HFFc6 (cell line): ENCODE results near the gene SFPQ. TPM values are rescaled to one million over a fixed set of nuclear protein-coding genes. Genes with fewer than 3 reads are reported as not detected.

Experiments used
- DNase-seq: peaks from one replicate; pipeline ENCODE4 v3.0.0-alpha.2; 2018
- H3K27ac Mint-ChIP-seq: 2 replicates; pipeline ENCODE4 v1.8.0; 2020; ENCODE audit warnings: mild to moderate bottlenecking, mixed read lengths
- H3K27me3 Mint-ChIP-seq: 2 replicates; pipeline ENCODE4 v1.8.0; 2021; ENCODE audit warnings: mild to moderate bottlenecking, moderate library complexity, mixed read lengths; ENCODE audit not compliant: insufficient read depth
- H3K36me3 Mint-ChIP-seq: 2 replicates; pipeline ENCODE4 v1.8.0; 2021; ENCODE audit warnings: low read depth, mixed read lengths
- H3K4me1 Mint-ChIP-seq: 2 replicates; pipeline ENCODE4 v1.8.0; 2020; ENCODE audit warnings: low read depth, mixed read lengths
- H3K4me3 Mint-ChIP-seq: 2 replicates; pipeline ENCODE4 v1.8.0; 2020; ENCODE audit warnings: mild to moderate bottlenecking, moderate library complexity, mixed read lengths
- H3K9me3 Mint-ChIP-seq: 2 replicates; pipeline ENCODE4 v1.8.0; 2020; ENCODE audit warnings: mild to moderate bottlenecking, mixed read lengths
- CTCF ChIP-seq: fragments of 200-600 bp; sonication (generic); IDR thresholded peaks from 2 replicates; pipeline ENCODE4 v1.5.0; 2021; ENCODE audit warnings: antibody characterized with exemption, mild to moderate bottlenecking
- total RNA-seq, 6 experiments: library from RNA; stranded (reverse); fragmentation: NEBNext Ultra II Directional; extraction: Animal tissue kit (Norgen Biotek cat#: 25700); gene quantifications; 2 replicates in 1 of 6; 3 replicates in 5 of 6; pipeline ENCODE4 v1.2.3, GENCODE V29; 2021

Gene SFPQ
- total RNA-seq, 6 experiments from 2014 or later: 144 to 254 (median 222) TPM

- H3K27ac Mint-ChIP-seq: no peak overlapping the region
- H3K4me1 Mint-ChIP-seq: peaks cover 90% of the 10 kb centered on the region
- no peak overlapping the region for H3K4me3 Mint-ChIP-seq
- TF ChIP-seq CTCF: no peak
- peaks cover 96% of the 10 kb centered on the region for H3K36me3 Mint-ChIP-seq
- H3K9me3 Mint-ChIP-seq: no peaks in the 10 kb centered on the region; the same call in 1 of the 2 replicates
- H3K27me3 Mint-ChIP-seq: peaks cover 2% of the 10 kb centered on the region; the same call in 1 of the 2 replicates
- DNase-seq: no peak
Measured at GRCh38 chr1:35185200-35185599, 7.7 kb downstream of the SFPQ start.

GRCh38 chr1:35184495-35185199 lies 8.3 kb downstream of the SFPQ start:
- Mint-ChIP-seq H3K9me3 (no peaks in the 10 kb centered on the region; the same call in 1 of the 2 replicates), H3K27ac (no peak overlapping the region), H3K4me1 (peaks cover 90% of the 10 kb centered on the region), H3K27me3 (peaks cover 2% of the 10 kb centered on the region; the same call in 1 of the 2 replicates), H3K4me3 (peak overlapping the region; percentile 24; the same call in 1 of the 2 replicates), H3K36me3 (peaks cover 94% of the 10 kb centered on the region)
- DNase-seq: no peak
- no peak for TF ChIP-seq CTCF

- Mint-ChIP-seq H3K4me1 (peaks cover 77% of the 10 kb centered on the region), H3K27ac (peak overlapping the region; percentile 34)
Measured at GRCh38 chr1:35181790-35182455, 11.0 kb downstream of the SFPQ start.

GRCh38 chr1:35180776-35181374 lies 12.1 kb downstream of the SFPQ start:
- Mint-ChIP-seq H3K4me1 (peaks cover 68% of the 10 kb centered on the region), H3K27me3 (no peaks in the 10 kb centered on the region; the same call in 1 of the 2 replicates), H3K4me3 (no peak overlapping the region), H3K27ac (peak overlapping the region; percentile 58), H3K36me3 (peaks cover 78% of the 10 kb centered on the region), H3K9me3 (no peaks in the 10 kb centered on the region)
- no peak for DNase-seq
- TF ChIP-seq CTCF: no peak

More at GRCh38 chr1:35181790-35182455, 11.0 kb downstream of the SFPQ start:
- Mint-ChIP-seq H3K27me3 (no peaks in the 10 kb centered on the region; the same call in 1 of the 2 replicates), H3K36me3 (peaks cover 80% of the 10 kb centered on the region), H3K4me3 (no peak overlapping the region), H3K9me3 (no peaks in the 10 kb centered on the region)
- no peak for TF ChIP-seq CTCF
- no peak for DNase-seq

- peaks cover 78% of the 10 kb centered on the region for H3K36me3 Mint-ChIP-seq
- H3K4me3 Mint-ChIP-seq: 0 out of 2 replicates have a peak overlapping the region, but pooled peaks have one; percentile 11
- TF ChIP-seq CTCF: no peak
- DNase-seq: no peak
- H3K27me3 Mint-ChIP-seq: no peaks in the 10 kb centered on the region; the same call in 1 of the 2 replicates
- no peaks in the 10 kb centered on the region for H3K9me3 Mint-ChIP-seq
- H3K4me1 Mint-ChIP-seq: peaks cover 59% of the 10 kb centered on the region
- H3K27ac Mint-ChIP-seq: no peak overlapping the region
Measured at GRCh38 chr1:35179908-35180307, 13.0 kb downstream of the SFPQ start.
